HG02642 (cell line): ENCODE results near the gene DST.
"Not testable (repeated sequence)": the region's sequence is repeated elsewhere in the genome, so short reads cannot be mapped to it uniquely, and the experiment has no call there.

Experiments
- ATAC-seq: cut with Tn5 transposase; IDR thresholded peaks from one replicate; pipeline ENCODE4 v1.9.1; 2021; ENCODE audit warnings: mild to moderate bottlenecking; ENCODE audit not compliant: unreplicated experiment, poor library complexity

DST gene

GRCh38 chr6:56521976-56522375 lies 120.7 kb downstream of the DST start:
- no peak for ATAC-seq

- ATAC-seq, result no peak
Observed at GRCh38 chr6:56521454-56521853, 121.2 kb downstream of the DST start.

- ATAC-seq, result no peak
Observed at GRCh38 chr6:56520218-56520617, 122.5 kb downstream of the DST start.

- ATAC-seq, result no peak
Observed at GRCh38 chr6:56518995-56519767, 123.5 kb downstream of the DST start.

GRCh38 chr6:56517155-56517745 lies 125.4 kb downstream of the DST start:
- no peak for ATAC-seq

- ATAC-seq, result no peak
Observed at GRCh38 chr6:56516003-56516402, 126.7 kb downstream of the DST start.

- ATAC-seq, result no peak
Observed at GRCh38 chr6:56515081-56515905, 127.4 kb downstream of the DST start.

GRCh38 chr6:56514395-56514794 lies 128.3 kb downstream of the DST start:
- ATAC-seq, result no peak

- no peak for ATAC-seq
Observed at GRCh38 chr6:56513631-56514030, 129.1 kb downstream of the DST start.

GRCh38 chr6:56511591-56511990 lies 131.1 kb downstream of the DST start:
- ATAC-seq, result no peak

GRCh38 chr6:56510984-56511531 lies 131.6 kb downstream of the DST start:
- no peak for ATAC-seq

GRCh38 chr6:56509031-56509430 lies 133.7 kb downstream of the DST start:
- no peak for ATAC-seq

- ATAC-seq, result no peak
Observed at GRCh38 chr6:56507517-56507916, 135.2 kb downstream of the DST start.

- no peak for ATAC-seq
Observed at GRCh38 chr6:56505512-56506260, 137.0 kb downstream of the DST start.

- no peak for ATAC-seq
Observed at GRCh38 chr6:56501993-56502392, 140.7 kb downstream of the DST start.

GRCh38 chr6:56499095-56499494 lies 143.6 kb downstream of the DST start:
- no peak for ATAC-seq

GRCh38 chr6:56497691-56498090 lies 145.0 kb downstream of the DST start:
- ATAC-seq, result no peak

- ATAC-seq, result no peak
Observed at GRCh38 chr6:56497240-56497639, 145.4 kb downstream of the DST start.

- not testable (repeated sequence) for ATAC-seq
Observed at GRCh38 chr6:56496650-56497049, 146.0 kb downstream of the DST start.

- no peak for ATAC-seq
Observed at GRCh38 chr6:56495654-56496053, 147.0 kb downstream of the DST start.
